AG10803 (cell line): ENCODE results near the gene COL21A1.

Source experiments
- DNase-seq: peaks from one replicate; pipeline ENCODE4 v3.0.0; 2010; ENCODE audit warnings: low read depth
- H3K4me3 ChIP-seq: 2 replicates; pipeline ENCODE4 v1.5.1; 2011; ENCODE audit warnings: mild to moderate bottlenecking, low read length, control low read depth
- CTCF ChIP-seq: conservative IDR thresholded peaks from 2 replicates; pipeline ENCODE4 v1.5.1; 2011; ENCODE audit warnings: mild to moderate bottlenecking, low read length, control low read depth, inconsistent platforms

The COL21A1 gene

GRCh38 chr6:56282391-56282790 is 35.0 kb upstream of the COL21A1 start:
- TF ChIP-seq CTCF: no peak
- H3K4me3 ChIP-seq: no peak overlapping the region
- DNase-seq: peak; percentile 50

GRCh38 chr6:56280126-56280525 is 32.7 kb upstream of the COL21A1 start:
- DNase-seq: no peak
- no peak overlapping the region for H3K4me3 ChIP-seq
- no peak for TF ChIP-seq CTCF

GRCh38 chr6:56279331-56280080 is 32.1 kb upstream of the COL21A1 start:
- no peak for TF ChIP-seq CTCF
- peak; percentile 49 for DNase-seq
- H3K4me3 ChIP-seq: no peak overlapping the region

- DNase-seq: no peak
- no peak for TF ChIP-seq CTCF
- no peak overlapping the region for H3K4me3 ChIP-seq
Measured at GRCh38 chr6:56278171-56278591, 30.8 kb upstream of the COL21A1 start.

GRCh38 chr6:56270812-56271441 is 23.5 kb upstream of the COL21A1 start:
- no peak for TF ChIP-seq CTCF
- no peak for DNase-seq

GRCh38 chr6:56268266-56268665 is 20.9 kb upstream of the COL21A1 start:
- no peak overlapping the region for H3K4me3 ChIP-seq
- TF ChIP-seq CTCF: no peak
- no peak for DNase-seq

More at GRCh38 chr6:56270812-56271441, 23.5 kb upstream of the COL21A1 start:
- no peak overlapping the region for H3K4me3 ChIP-seq

GRCh38 chr6:56266011-56266410 is 18.6 kb upstream of the COL21A1 start:
- H3K4me3 ChIP-seq: no peak overlapping the region
- no peak for DNase-seq
- no peak for TF ChIP-seq CTCF
